CD14-positive monocyte (primary cell): ENCODE data around the gene ABCA7. TPM values are rescaled to one million over a fixed set of nuclear protein-coding genes. Genes with fewer than 3 reads are reported as not detected.

Experiments used
- DNase-seq, 3 donors: peaks; one replicate each; pipeline ENCODE4 v3.0.0-alpha.2; 2011 to 2022
- H2AFZ ChIP-seq: 2 replicates; pipeline ENCODE4 v1.6.0; 2012; ENCODE audit warnings: mild to moderate bottlenecking, low read depth, low read length, inconsistent platforms; ENCODE audit not compliant: insufficient read depth, poor library complexity, severe bottlenecking
- H3K27ac ChIP-seq, 2 donors: 1 replicate in 1 of 2; 2 replicates in 1 of 2; pipeline ENCODE4 v1.5.1; 2012 to 2013; ENCODE audit warnings: low read length in 2 of 2, control low read depth in 1 of 2, inconsistent platforms in 1 of 2, low read depth in 1 of 2, mild to moderate bottlenecking in 1 of 2
- H3K27me3 ChIP-seq, 2 donors: one replicate each; pipeline versions ENCODE4 v1.6.0 to v1.6.1; 2011 to 2013; ENCODE audit warnings: low read length in 2 of 2; ENCODE audit not compliant: control insufficient read depth in 2 of 2, insufficient read depth in 2 of 2
- H3K36me3 ChIP-seq, 2 donors: replicated peaks in 1 of 2; 1 replicate in 1 of 2; 2 replicates in 1 of 2; pipeline versions ENCODE4 v1.5.1 to v1.6.1; 2012 to 2013; ENCODE audit warnings: low read length in 2 of 2, control low read depth in 1 of 2, inconsistent platforms in 1 of 2, mild to moderate bottlenecking in 1 of 2; ENCODE audit not compliant: insufficient read depth in 2 of 2, control insufficient read depth in 1 of 2
- H3K4me1 ChIP-seq, 2 donors: 1 replicate in 1 of 2; 2 replicates in 1 of 2; pipeline versions ENCODE4 v1.5.1 to v1.6.1; 2012 to 2013; ENCODE audit warnings: low read length in 2 of 2, control low read depth in 1 of 2, inconsistent platforms in 1 of 2, mild to moderate bottlenecking in 1 of 2, moderate library complexity in 1 of 2; ENCODE audit not compliant: insufficient read depth in 2 of 2, control insufficient read depth in 1 of 2
- H3K4me2 ChIP-seq: replicated peaks from 2 replicates; pipeline ENCODE3; 2012; ENCODE audit warnings: low read length, moderate library complexity, mild to moderate bottlenecking; ENCODE audit not compliant: poor library complexity, severe bottlenecking; ENCODE audit errors: extremely low read depth
- H3K4me3 ChIP-seq, 3 experiments: fragments of 200-600 bp in 1 of 3; sonication (generic) in 1 of 3; replicated peaks in 1 of 3; 1 replicate in 2 of 3; 2 replicates in 1 of 3; pipeline ENCODE4 v1.5.1; 2011 to 2013; ENCODE audit warnings: low read length in 3 of 3, mild to moderate bottlenecking in 3 of 3, control low read depth in 2 of 3, low read depth in 2 of 3, inconsistent platforms in 1 of 3, moderate library complexity in 1 of 3
- H3K79me2 ChIP-seq: 2 replicates; pipeline ENCODE4 v1.6.0; 2012; ENCODE audit warnings: mild to moderate bottlenecking, control low read depth, inconsistent platforms, low read length, moderate library complexity; ENCODE audit not compliant: insufficient read depth
- H3K9ac ChIP-seq: 2 replicates; pipeline ENCODE4 v1.6.0; 2017; ENCODE audit warnings: low read length, mild to moderate bottlenecking; ENCODE audit not compliant: insufficient read depth, poor library complexity, severe bottlenecking
- H3K9me3 ChIP-seq, 2 donors: replicated peaks in 1 of 2; 1 replicate in 1 of 2; 2 replicates in 1 of 2; pipeline versions ENCODE4 v1.5.1 to v1.6.1; 2012 to 2013; ENCODE audit warnings: low read length in 2 of 2, control low read depth in 1 of 2; ENCODE audit not compliant: control insufficient read depth in 1 of 2, insufficient read depth in 1 of 2
- H4K20me1 ChIP-seq: 2 replicates; pipeline ENCODE4 v1.6.0; 2012; ENCODE audit warnings: mild to moderate bottlenecking, low read length, control low read depth, moderate library complexity; ENCODE audit not compliant: insufficient read depth
- H3K27ac Mint-ChIP-seq, 7 donors: one replicate each; pipeline ENCODE4 v1.8.0; 2020; ENCODE audit warnings: mild to moderate bottlenecking in 7 of 7, mixed read lengths in 7 of 7, moderate library complexity in 6 of 7, inconsistent platforms in 2 of 7
- H3K27me3 Mint-ChIP-seq, 3 donors: one replicate each; pipeline ENCODE4 v1.8.0; 2021 to 2022; ENCODE audit warnings: low read depth in 3 of 3, mild to moderate bottlenecking in 3 of 3, mixed read lengths in 3 of 3, moderate library complexity in 3 of 3, inconsistent platforms in 1 of 3
- H3K36me3 Mint-ChIP-seq, 2 donors: one replicate each; pipeline ENCODE4 v1.8.0; 2020; ENCODE audit warnings: mixed read lengths in 2 of 2, inconsistent platforms in 1 of 2, mild to moderate bottlenecking in 1 of 2
- H3K4me1 Mint-ChIP-seq: one replicate; pipeline ENCODE4 v1.8.0; 2020; ENCODE audit warnings: mild to moderate bottlenecking, mixed read lengths
- H3K4me3 Mint-ChIP-seq, 2 donors: one replicate each; pipeline ENCODE4 v1.8.0; 2020; ENCODE audit warnings: mild to moderate bottlenecking in 2 of 2, mixed read lengths in 2 of 2, moderate library complexity in 1 of 2
- H3K9me3 Mint-ChIP-seq, 7 donors: one replicate each; pipeline ENCODE4 v1.8.0; 2020 to 2022; ENCODE audit warnings: mixed read lengths in 7 of 7, mild to moderate bottlenecking in 6 of 7, moderate library complexity in 6 of 7, inconsistent platforms in 2 of 7
- WGBS: methylation state at CpG from one replicate; pipeline ENCODE4 v1.1.5; 2013; ENCODE audit warnings: missing lambda C conversion rate; ENCODE audit not compliant: insufficient coverage; 5-methylcytosine and 5-hydroxymethylcytosine counted together
- intact Hi-C, 2 donors: fragments of 100-400 bp; cut with micrococcal nuclease; formaldehyde crosslinking; loops; one replicate each; pipeline versions ENCODE4 v1.15.0 to v1.15.1; 2023
- polyA plus RNA-seq, 3 donors: library from polyadenylated mRNA; depleted of rRNA in 1 of 3; unstranded in 2 of 3; stranded (reverse) in 1 of 3; fragments of 300-500 nt in 2 of 3; fragments of >200 nt in 1 of 3; fragmentation: Illumina TruSeq in 2 of 3; gene quantifications; 1 replicate in 2 of 3; 2 replicates in 1 of 3; pipeline ENCODE4 v1.2.3, GENCODE V29; 2012 to 2021
- TF ChIP-seq, protein P1 (sequence below): fragments of 200-600 bp; IDR thresholded peaks from one replicate; pipeline ENCODE4 v1.8.0; 2022; ENCODE audit warnings: antibody characterized with exemption, mild to moderate bottlenecking

Gene ABCA7
- polyA plus RNA-seq, 3 donors: 1.7 to 104 (median 7.8) TPM

DNA sequence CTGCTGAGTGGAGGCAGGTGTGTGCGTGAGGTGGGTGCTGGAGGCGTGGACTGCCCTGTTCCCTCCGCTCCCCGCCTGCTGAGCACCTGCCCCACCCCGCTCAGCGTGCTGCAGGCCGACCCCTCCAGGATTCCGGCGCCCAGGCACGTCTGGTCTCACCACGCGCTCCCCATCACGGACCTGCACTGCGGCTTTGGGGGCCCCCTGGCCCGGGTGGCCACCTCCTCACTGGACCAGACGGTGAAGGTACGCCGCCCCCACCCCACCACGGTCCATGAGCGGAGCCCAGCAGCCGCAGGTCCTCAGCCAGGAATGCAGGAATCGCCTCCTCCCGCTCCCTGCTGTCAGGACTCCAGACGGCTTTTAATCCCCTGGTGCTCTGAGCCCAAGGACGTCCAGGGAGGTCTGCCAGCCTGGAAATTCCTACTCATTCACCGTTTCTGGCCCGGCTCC is 49.8 kb upstream of the ABCA7 start:
- no peak overlapping the region for H3K4me3 Mint-ChIP-seq
- DNase-seq: no peak
- TF ChIP-seq, protein P1, sequence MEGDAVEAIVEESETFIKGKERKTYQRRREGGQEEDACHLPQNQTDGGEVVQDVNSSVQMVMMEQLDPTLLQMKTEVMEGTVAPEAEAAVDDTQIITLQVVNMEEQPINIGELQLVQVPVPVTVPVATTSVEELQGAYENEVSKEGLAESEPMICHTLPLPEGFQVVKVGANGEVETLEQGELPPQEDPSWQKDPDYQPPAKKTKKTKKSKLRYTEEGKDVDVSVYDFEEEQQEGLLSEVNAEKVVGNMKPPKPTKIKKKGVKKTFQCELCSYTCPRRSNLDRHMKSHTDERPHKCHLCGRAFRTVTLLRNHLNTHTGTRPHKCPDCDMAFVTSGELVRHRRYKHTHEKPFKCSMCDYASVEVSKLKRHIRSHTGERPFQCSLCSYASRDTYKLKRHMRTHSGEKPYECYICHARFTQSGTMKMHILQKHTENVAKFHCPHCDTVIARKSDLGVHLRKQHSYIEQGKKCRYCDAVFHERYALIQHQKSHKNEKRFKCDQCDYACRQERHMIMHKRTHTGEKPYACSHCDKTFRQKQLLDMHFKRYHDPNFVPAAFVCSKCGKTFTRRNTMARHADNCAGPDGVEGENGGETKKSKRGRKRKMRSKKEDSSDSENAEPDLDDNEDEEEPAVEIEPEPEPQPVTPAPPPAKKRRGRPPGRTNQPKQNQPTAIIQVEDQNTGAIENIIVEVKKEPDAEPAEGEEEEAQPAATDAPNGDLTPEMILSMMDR: no peak
- peak overlapping the region in 1 of 7 donors; percentile 46 for H3K27ac Mint-ChIP-seq
- H2AFZ ChIP-seq: no peak overlapping the region
- H3K79me2 ChIP-seq: peaks cover 5% of the 10 kb centered on the region
- H3K27me3 ChIP-seq: peaks cover 0 to 2% of the 10 kb centered on the region in 2 donors
- peaks cover 8% of the 10 kb centered on the region for H4K20me1 ChIP-seq
- WGBS: 97% methylated on average over 20 of the region's 27 CpGs
- intact Hi-C loops: no loop called here
- H3K27ac ChIP-seq: no peak overlapping the region
- peaks cover 23 to 44% of the 10 kb centered on the region in 2 donors for H3K36me3 Mint-ChIP-seq
- H3K4me1 ChIP-seq: peaks cover 0 to 2% of the 10 kb centered on the region in 2 donors
- H3K4me2 ChIP-seq: no peak overlapping the region
- no peaks in the 10 kb centered on the region for H3K9me3 ChIP-seq
- no peak overlapping the region for H3K9ac ChIP-seq
- peaks cover 0 to 3% (median 0%) of the 10 kb centered on the region in 7 donors for H3K9me3 Mint-ChIP-seq
- peaks cover under 1 to 6% (median 1%) of the 10 kb centered on the region in 3 donors for H3K27me3 Mint-ChIP-seq
- H3K4me3 ChIP-seq: no peak overlapping the region
- peaks cover 3% of the 10 kb centered on the region for H3K4me1 Mint-ChIP-seq
- H3K36me3 ChIP-seq: peaks cover 18 to 28% of the 10 kb centered on the region in 2 donors

GRCh38 chr19:990746-991145 is 49.2 kb upstream of the ABCA7 start:
- Mint-ChIP-seq H3K9me3 (peaks cover 0 to 3% (median 0%) of the 10 kb centered on the region in 7 donors), H3K4me3 (no peak overlapping the region), H3K4me1 (no peaks in the 10 kb centered on the region), H3K36me3 (peaks cover 23 to 44% of the 10 kb centered on the region in 2 donors), H3K27me3 (peaks cover 6 to 12% (median 7%) of the 10 kb centered on the region in 3 donors), H3K27ac (no peak overlapping the region)
- intact Hi-C loops: no loop called here
- Histone ChIP-seq H3K27me3 (peaks cover 0 to 8% of the 10 kb centered on the region in 2 donors), H3K4me3 (no peak overlapping the region), H4K20me1 (peaks cover 11% of the 10 kb centered on the region), H3K9ac (no peak overlapping the region), H3K27ac (no peak overlapping the region), H3K9me3 (no peaks in the 10 kb centered on the region), H3K4me1 (no peaks in the 10 kb centered on the region), H3K36me3 (peaks cover 18 to 26% of the 10 kb centered on the region in 2 donors), H3K79me2 (no peaks in the 10 kb centered on the region), H2AFZ (no peak overlapping the region), H3K4me2 (no peak overlapping the region)
- DNase-seq: no peak
- TF ChIP-seq, protein P1: no peak
- WGBS: 98% methylated on average over 23 of the region's 23 CpGs
